Urothelium cell line (cell line): ENCODE measurements around the gene PSMD3.

Experiments used
- DNase-seq: peaks from one replicate; pipeline ENCODE4 v3.0.0; 2011; ENCODE audit warnings: low spot score, mixed read lengths
- FAIRE-seq: peaks from 2 replicates; lab custom pipeline; 2011; peaks lifted over from hg19 to GRCh38; lab: Jason Lieb, UNC

The PSMD3 gene

GRCh38 chr17:40019140-40019991 lies 38.8 kb downstream of the PSMD3 start:
- peak; percentile 84 for FAIRE-seq
- DNase-seq, result no peak

GRCh38 chr17:40020146-40020545 lies 39.5 kb downstream of the PSMD3 start:
- DNase-seq (no peak), FAIRE-seq (no peak)

- peak; percentile 17 for FAIRE-seq
- DNase-seq, result no peak
Observed at GRCh38 chr17:40021451-40021971, 40.9 kb downstream of the PSMD3 start.

GRCh38 chr17:40022497-40022896 lies 41.9 kb downstream of the PSMD3 start:
- no peak for DNase-seq

GRCh38 chr17:40022961-40023541 lies 42.4 kb downstream of the PSMD3 start:
- FAIRE-seq (no peak), DNase-seq (no peak)

More at GRCh38 chr17:40022497-40022896, 41.9 kb downstream of the PSMD3 start:
- no peak for FAIRE-seq

- FAIRE-seq, result no peak
- no peak for DNase-seq
Observed at GRCh38 chr17:40023590-40024292, 43.1 kb downstream of the PSMD3 start.

- DNase-seq, result no peak
- no peak for FAIRE-seq
Observed at GRCh38 chr17:40024901-40025300, 44.3 kb downstream of the PSMD3 start.

GRCh38 chr17:40025559-40025958 lies 45.0 kb downstream of the PSMD3 start:
- FAIRE-seq (no peak), DNase-seq (no peak)

- FAIRE-seq (no peak), DNase-seq (no peak)
Observed at GRCh38 chr17:40025991-40026815, 45.6 kb downstream of the PSMD3 start.

- FAIRE-seq (no peak), DNase-seq (peak; percentile 90)
Observed at GRCh38 chr17:40026816-40027613, 46.4 kb downstream of the PSMD3 start.

GRCh38 chr17:40027614-40028012 lies 47.0 kb downstream of the PSMD3 start:
- no peak for FAIRE-seq
- DNase-seq, result no peak

- DNase-seq, result no peak
- no peak for FAIRE-seq
Observed at GRCh38 chr17:40028595-40028994, 48.0 kb downstream of the PSMD3 start.

- FAIRE-seq (peak; percentile 30), DNase-seq (no peak)
Observed at GRCh38 chr17:40031706-40032105, 51.1 kb downstream of the PSMD3 start.

GRCh38 chr17:40032322-40033320 lies 52.0 kb downstream of the PSMD3 start:
- FAIRE-seq (peak; percentile 13), DNase-seq (no peak)

- FAIRE-seq (no peak), DNase-seq (no peak)
Observed at GRCh38 chr17:40033339-40033738, 52.7 kb downstream of the PSMD3 start.

GRCh38 chr17:40034426-40035161 lies 54.0 kb downstream of the PSMD3 start:
- FAIRE-seq, result no peak
- no peak for DNase-seq

- DNase-seq, result peak; percentile 64
- FAIRE-seq, result no peak
Observed at GRCh38 chr17:40035162-40035559, 54.6 kb downstream of the PSMD3 start.
